Ishikawa (cell line): Measurements from ENCODE around the gene SHKBP1.
A peak's percentile ranks its signal among the peaks of the same experiment; 100 is the strongest.

Experiments used
- CEBPB ChIP-seq: IDR thresholded peaks from 2 replicates; pipeline ENCODE4 v1.6.1; 2012
- CREB1 ChIP-seq: IDR thresholded peaks from 2 replicates; pipeline ENCODE4 v1.6.1; 2012; ENCODE audit warnings: low read depth
- EGR1 ChIP-seq: IDR thresholded peaks from 2 replicates; pipeline ENCODE4 v1.6.1; 2012
- EP300 ChIP-seq: IDR thresholded peaks from 2 replicates; pipeline ENCODE4 v1.6.1; 2012; ENCODE audit warnings: borderline replicate concordance
- FOXM1 ChIP-seq: IDR thresholded peaks from 2 replicates; pipeline ENCODE4 v1.6.1; 2012; ENCODE audit warnings: low read depth, borderline replicate concordance
- NFIC ChIP-seq: IDR thresholded peaks from 2 replicates; pipeline ENCODE4 v1.6.1; 2012
- RAD21 ChIP-seq: IDR thresholded peaks from 2 replicates; pipeline ENCODE4 v1.6.1; 2012; ENCODE audit warnings: low read depth
- TAF1 ChIP-seq: IDR thresholded peaks from 2 replicates; pipeline ENCODE4 v1.6.1; 2012; ENCODE audit warnings: low read depth, mild to moderate bottlenecking
- TCF12 ChIP-seq: IDR thresholded peaks from 2 replicates; pipeline ENCODE4 v1.6.1; 2012; ENCODE audit warnings: low read depth
- TEAD4 ChIP-seq: IDR thresholded peaks from 2 replicates; pipeline ENCODE4 v1.6.1; 2012
- YY1 ChIP-seq: IDR thresholded peaks from 2 replicates; pipeline ENCODE4 v1.6.1; 2012; ENCODE audit warnings: low read depth
- ZBTB7A ChIP-seq: IDR thresholded peaks from 2 replicates; pipeline ENCODE4 v1.6.1; 2012; ENCODE audit warnings: low read depth
- TF ChIP-seq, protein P1 (sequence below): IDR thresholded peaks from 2 replicates; pipeline ENCODE4 v1.6.1; 2012
- TF ChIP-seq, protein P2 (sequence below): IDR thresholded peaks from 2 replicates; pipeline ENCODE4 v1.6.1; 2012; ENCODE audit warnings: low read depth, mild to moderate bottlenecking
- TF ChIP-seq, protein P3 (sequence below): IDR thresholded peaks from 2 replicates; pipeline ENCODE4 v1.6.1; 2012

Gene SHKBP1

DNA sequence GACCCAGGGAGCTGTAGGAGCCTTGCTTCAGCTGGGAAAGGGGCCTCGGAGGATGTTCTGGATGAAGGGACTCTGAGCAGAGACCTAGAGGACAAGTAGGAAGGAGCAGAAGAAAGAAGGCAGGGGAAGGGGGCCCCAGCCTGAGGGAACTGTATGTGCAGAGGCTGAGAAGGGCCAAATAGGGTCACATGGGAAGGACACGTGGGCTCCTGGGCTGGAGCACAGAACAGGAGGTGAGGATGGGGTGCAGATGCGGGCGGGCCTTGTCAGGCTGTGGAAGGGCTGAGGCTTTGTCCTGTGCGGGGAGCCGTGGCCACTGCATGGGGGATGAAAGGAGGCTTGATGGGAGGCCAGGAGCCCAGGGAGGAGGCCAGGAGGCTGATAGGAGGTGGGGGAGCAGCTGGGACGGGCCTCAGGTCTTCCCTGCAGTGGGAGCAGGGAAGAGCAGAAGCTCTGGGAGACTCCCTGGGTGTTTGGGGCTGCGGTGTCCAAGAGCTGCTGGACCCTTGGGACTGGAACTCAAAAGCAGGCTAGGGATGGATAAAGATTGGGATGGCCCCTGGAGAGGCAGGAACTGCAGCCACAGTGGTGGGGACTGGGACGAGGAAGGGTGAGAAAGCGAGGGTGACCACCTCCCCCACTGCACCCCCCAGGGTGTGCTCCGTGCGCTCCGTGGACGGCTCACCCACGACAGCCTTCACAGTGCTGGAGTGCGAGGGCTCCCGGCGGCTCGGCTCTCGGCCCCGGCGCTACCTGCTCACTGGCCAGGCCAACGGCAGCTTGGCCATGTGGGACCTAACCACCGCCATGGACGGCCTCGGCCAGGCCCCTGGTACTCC is 13.1 kb downstream of the SHKBP1 start:
- no peak for TF ChIP-seq YY1
- no peak for TF ChIP-seq NFIC
- TF ChIP-seq, protein P1, sequence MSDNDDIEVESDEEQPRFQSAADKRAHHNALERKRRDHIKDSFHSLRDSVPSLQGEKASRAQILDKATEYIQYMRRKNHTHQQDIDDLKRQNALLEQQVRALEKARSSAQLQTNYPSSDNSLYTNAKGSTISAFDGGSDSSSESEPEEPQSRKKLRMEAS: no peak
- no peak for TF ChIP-seq ZBTB7A

DNA sequence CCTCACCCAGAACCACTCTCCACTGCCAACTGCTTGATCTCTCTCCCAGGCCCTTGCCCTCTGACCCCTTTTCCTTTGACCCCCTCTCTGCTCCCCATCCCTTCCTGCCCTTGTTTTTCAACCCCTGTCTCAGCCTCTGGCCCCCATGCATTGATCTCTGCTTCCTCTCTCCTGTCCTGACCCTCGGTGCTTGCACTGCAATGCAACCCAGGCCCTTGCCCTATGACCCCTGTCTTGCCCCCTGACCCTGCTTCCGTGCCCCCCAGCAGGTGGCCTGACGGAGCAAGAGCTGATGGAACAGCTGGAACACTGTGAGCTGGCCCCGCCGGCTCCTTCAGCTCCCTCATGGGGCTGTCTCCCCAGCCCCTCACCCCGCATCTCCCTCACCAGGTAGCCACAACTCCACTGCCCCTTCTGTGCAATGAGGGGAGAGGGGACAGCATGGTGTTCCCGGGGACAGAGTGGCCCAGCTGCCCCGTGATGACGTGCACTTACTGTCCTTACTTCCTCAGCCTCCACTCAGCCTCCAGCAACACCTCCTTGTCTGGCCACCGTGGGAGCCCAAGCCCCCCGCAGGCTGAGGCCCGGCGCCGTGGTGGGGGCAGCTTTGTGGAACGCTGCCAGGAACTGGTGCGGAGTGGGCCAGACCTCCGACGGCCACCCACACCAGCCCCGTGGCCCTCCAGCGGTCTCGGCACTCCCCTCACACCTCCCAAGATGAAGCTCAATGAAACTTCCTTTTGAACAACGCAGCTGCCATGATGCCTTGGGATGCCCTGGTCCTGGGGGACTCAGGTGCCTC is 14.0 kb downstream of the SHKBP1 start:
- TF ChIP-seq, protein P2, sequence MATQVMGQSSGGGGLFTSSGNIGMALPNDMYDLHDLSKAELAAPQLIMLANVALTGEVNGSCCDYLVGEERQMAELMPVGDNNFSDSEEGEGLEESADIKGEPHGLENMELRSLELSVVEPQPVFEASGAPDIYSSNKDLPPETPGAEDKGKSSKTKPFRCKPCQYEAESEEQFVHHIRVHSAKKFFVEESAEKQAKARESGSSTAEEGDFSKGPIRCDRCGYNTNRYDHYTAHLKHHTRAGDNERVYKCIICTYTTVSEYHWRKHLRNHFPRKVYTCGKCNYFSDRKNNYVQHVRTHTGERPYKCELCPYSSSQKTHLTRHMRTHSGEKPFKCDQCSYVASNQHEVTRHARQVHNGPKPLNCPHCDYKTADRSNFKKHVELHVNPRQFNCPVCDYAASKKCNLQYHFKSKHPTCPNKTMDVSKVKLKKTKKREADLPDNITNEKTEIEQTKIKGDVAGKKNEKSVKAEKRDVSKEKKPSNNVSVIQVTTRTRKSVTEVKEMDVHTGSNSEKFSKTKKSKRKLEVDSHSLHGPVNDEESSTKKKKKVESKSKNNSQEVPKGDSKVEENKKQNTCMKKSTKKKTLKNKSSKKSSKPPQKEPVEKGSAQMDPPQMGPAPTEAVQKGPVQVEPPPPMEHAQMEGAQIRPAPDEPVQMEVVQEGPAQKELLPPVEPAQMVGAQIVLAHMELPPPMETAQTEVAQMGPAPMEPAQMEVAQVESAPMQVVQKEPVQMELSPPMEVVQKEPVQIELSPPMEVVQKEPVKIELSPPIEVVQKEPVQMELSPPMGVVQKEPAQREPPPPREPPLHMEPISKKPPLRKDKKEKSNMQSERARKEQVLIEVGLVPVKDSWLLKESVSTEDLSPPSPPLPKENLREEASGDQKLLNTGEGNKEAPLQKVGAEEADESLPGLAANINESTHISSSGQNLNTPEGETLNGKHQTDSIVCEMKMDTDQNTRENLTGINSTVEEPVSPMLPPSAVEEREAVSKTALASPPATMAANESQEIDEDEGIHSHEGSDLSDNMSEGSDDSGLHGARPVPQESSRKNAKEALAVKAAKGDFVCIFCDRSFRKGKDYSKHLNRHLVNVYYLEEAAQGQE: no peak
- TF ChIP-seq FOXM1 (no peak), CEBPB (no peak), RAD21 (no peak), TEAD4 (no peak), CREB1 (no peak)

DNA sequence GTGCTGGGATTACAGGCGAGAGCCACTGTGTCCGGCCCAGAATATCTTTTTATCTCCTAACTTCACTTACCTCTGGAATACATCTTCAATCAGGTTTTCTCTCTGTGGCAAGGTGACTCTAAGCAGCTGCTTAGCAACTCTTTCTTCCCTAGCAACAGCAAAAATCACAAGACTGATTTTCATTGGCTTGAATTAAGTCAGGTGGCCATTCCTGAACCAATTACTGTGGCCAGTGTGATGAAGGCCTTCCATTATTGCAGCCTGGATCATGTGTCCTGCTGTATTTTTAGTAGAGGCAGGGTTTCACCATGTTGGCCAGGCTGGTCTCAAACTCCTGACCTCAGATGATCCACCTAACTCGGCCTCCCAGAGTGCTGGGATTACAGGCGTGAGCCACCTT is 15.5 kb downstream of the SHKBP1 start:
- TF ChIP-seq RAD21: no peak
- TF ChIP-seq, protein P3, sequence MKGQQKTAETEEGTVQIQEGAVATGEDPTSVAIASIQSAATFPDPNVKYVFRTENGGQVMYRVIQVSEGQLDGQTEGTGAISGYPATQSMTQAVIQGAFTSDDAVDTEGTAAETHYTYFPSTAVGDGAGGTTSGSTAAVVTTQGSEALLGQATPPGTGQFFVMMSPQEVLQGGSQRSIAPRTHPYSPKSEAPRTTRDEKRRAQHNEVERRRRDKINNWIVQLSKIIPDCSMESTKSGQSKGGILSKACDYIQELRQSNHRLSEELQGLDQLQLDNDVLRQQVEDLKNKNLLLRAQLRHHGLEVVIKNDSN: peak; percentile 93

DNA sequence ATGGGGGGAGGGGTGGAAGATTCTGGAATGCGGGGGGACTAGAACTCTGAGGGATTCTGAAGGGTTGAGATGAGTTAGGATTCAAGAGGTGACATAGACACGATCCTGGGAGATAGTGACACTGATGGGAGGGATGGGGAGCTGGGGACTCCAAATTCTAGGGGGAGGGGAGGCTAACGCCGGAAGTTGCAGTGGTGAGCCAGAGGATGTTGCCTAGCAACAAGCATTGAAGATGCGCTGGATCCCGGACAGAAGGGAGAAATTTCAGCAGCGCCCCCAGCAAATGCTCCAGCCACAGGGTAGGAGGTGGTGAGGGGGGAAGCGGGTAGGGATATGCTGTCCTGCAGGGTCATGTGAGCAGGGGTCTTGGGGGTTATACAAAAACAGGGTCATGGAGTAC is 17.6 kb downstream of the SHKBP1 start:
- TF ChIP-seq CREB1: no peak
- TF ChIP-seq CEBPB: no peak
- no peak for TF ChIP-seq TAF1

DNA sequence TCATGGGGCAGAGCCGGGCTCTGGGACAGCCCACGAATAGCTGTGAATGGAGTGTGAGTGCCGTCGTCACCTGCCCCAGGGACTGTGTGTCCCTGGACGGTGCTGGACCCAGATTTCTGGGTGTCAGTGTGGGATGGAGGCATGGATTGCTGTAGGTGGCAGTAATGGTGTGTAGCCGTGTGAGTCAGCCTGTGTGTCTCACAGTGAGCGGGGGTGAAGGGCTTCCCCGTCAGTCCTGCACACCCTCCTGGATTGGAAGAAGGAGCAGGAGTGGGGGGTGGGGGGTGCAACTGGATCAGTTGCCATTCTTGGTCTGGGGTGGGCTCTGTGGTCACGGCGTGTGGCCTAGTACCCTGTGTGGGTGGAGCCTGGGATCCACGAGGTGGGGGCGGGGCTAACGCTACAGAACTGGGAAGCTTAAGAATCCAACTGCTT is 18.0 kb downstream of the SHKBP1 start:
- no peak for TF ChIP-seq EGR1
- no peak for TF ChIP-seq EP300
- TF ChIP-seq, protein P3: no peak

DNA sequence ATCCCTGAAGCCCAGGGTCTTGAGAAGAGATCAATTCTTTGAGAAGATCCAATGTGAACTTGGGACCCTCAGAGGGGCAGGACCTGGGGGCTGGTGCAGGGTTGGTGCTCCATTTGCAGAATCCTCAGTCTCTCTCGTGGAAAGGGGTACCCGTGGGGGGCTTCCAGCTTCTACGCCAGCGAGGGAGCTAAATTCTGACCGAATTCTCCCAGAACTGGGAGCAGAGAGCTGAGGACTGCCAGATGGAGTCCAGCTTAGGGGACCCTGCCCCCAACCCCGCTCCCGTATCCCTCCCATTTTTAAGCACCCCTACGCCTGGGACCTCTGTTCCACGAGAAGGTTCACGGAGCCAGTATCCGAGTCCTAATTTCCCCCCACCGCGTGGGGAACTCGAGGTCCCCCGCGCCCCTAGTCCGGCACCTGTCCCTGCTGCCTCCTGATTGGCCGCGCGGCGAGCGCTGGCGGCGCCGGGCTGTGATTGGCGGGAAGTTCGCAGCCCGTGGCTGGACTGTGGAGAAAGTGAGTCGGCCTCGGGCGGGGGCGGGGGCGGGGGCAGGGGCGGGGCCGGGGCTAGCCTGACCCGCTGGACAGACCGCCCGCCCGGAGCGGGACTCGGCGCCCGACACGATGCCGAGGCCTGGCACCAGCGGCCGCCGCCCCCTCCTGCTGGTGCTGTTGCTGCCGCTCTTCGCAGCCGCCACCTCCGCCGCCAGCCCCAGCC is 20.1 kb downstream of the SHKBP1 start:
- TF ChIP-seq NFIC (no peak), FOXM1 (no peak), TAF1 (no peak), TCF12 (0 out of 2 replicates have a peak, but pooled peaks have one; percentile 2), CEBPB (no peak), EP300 (no peak), CREB1 (no peak), TEAD4 (no peak), EGR1 (peak; percentile 27; the same call in 1 of the 2 replicates)
- TF ChIP-seq, protein P1: peak; percentile 99
- TF ChIP-seq, protein P2: no peak
- TF ChIP-seq, protein P3: 0 out of 2 replicates have a peak, but pooled peaks have one; percentile 7
